ENCODE results near the gene PTPRE.

Gene PTPRE

GRCh38 chr10:127951861-127952574 is 45.1 kb downstream of the PTPRE start:
- H3K27me3 ChIP-seq (ENCODE audit: control insufficient read depth, insufficient read depth, low read length, poor library complexity, severe bottlenecking), result no peaks in the 10 kb centered on the region
- H3K4me3 ChIP-seq (ENCODE audit: insufficient read depth, low read depth, low read length), result no peak overlapping the region
- H3K36me3 ChIP-seq (ENCODE audit: control insufficient read depth, insufficient read depth, low read length), result no peaks in the 10 kb centered on the region
- H3K4me1 ChIP-seq (ENCODE audit: control insufficient read depth, insufficient read depth, low read length), result no peaks in the 10 kb centered on the region
- 84% methylated on average over 2 of the region's 2 CpGs for WGBS, 2 experiments
- H3K27ac ChIP-seq (ENCODE audit: insufficient read depth, low read depth, low read length, poor library complexity, severe bottlenecking), result no peak overlapping the region
- no peaks in the 10 kb centered on the region for H3K9me3 ChIP-seq (ENCODE audit: control insufficient read depth, low read length)

GRCh38 chr10:127952575-127952869 is 45.6 kb downstream of the PTPRE start:
- Histone ChIP-seq H3K4me1 (ENCODE audit: control insufficient read depth, insufficient read depth, low read length) (no peaks in the 10 kb centered on the region), H3K27me3 (ENCODE audit: control insufficient read depth, insufficient read depth, low read length, poor library complexity, severe bottlenecking) (no peaks in the 10 kb centered on the region)
- 56 to 71% methylated on average over 1 to 2 of the region's 2 CpGs for WGBS, 2 experiments

GRCh38 chr10:127952918-127953317 is 46.0 kb downstream of the PTPRE start:
- Histone ChIP-seq H3K9me3 (ENCODE audit: control insufficient read depth, low read length) (no peaks in the 10 kb centered on the region), H3K27me3 (ENCODE audit: control insufficient read depth, insufficient read depth, low read length, poor library complexity, severe bottlenecking) (no peaks in the 10 kb centered on the region), H3K4me1 (ENCODE audit: control insufficient read depth, insufficient read depth, low read length) (no peaks in the 10 kb centered on the region), H3K36me3 (ENCODE audit: control insufficient read depth, insufficient read depth, low read length) (no peaks in the 10 kb centered on the region), H3K4me3 (ENCODE audit: insufficient read depth, low read depth, low read length) (no peak overlapping the region), H3K27ac (ENCODE audit: insufficient read depth, low read depth, low read length, poor library complexity, severe bottlenecking) (no peak overlapping the region)
- WGBS, 2 experiments, result 94 to 98% methylated on average over 4 of the region's 4 CpGs

More at GRCh38 chr10:127952575-127952869, 45.6 kb downstream of the PTPRE start:
- H3K27ac ChIP-seq (ENCODE audit: insufficient read depth, low read depth, low read length, poor library complexity, severe bottlenecking), result no peak overlapping the region
- no peak overlapping the region for H3K4me3 ChIP-seq (ENCODE audit: insufficient read depth, low read depth, low read length)
- H3K9me3 ChIP-seq (ENCODE audit: control insufficient read depth, low read length), result no peaks in the 10 kb centered on the region
- no peaks in the 10 kb centered on the region for H3K36me3 ChIP-seq (ENCODE audit: control insufficient read depth, insufficient read depth, low read length)

- H3K27me3 ChIP-seq (ENCODE audit: control insufficient read depth, insufficient read depth, low read length, poor library complexity, severe bottlenecking), result no peaks in the 10 kb centered on the region
- no peak overlapping the region for H3K4me3 ChIP-seq (ENCODE audit: insufficient read depth, low read depth, low read length)
- no peak overlapping the region for H3K27ac ChIP-seq (ENCODE audit: insufficient read depth, low read depth, low read length, poor library complexity, severe bottlenecking)
- no peaks in the 10 kb centered on the region for H3K4me1 ChIP-seq (ENCODE audit: control insufficient read depth, insufficient read depth, low read length)
- no peaks in the 10 kb centered on the region for H3K9me3 ChIP-seq (ENCODE audit: control insufficient read depth, low read length)
- no peaks in the 10 kb centered on the region for H3K36me3 ChIP-seq (ENCODE audit: control insufficient read depth, insufficient read depth, low read length)
- 100% methylated on average over 1 of the region's 1 CpG for WGBS, 2 experiments
These were observed 47.0 kb downstream of the PTPRE start for GRCh38 chr10:127953876-127954275.

- Histone ChIP-seq H3K27me3 (ENCODE audit: control insufficient read depth, insufficient read depth, low read length, poor library complexity, severe bottlenecking) (no peaks in the 10 kb centered on the region), H3K4me3 (ENCODE audit: insufficient read depth, low read depth, low read length) (no peak overlapping the region), H3K9me3 (ENCODE audit: control insufficient read depth, low read length) (no peaks in the 10 kb centered on the region), H3K36me3 (ENCODE audit: control insufficient read depth, insufficient read depth, low read length) (no peaks in the 10 kb centered on the region), H3K4me1 (ENCODE audit: control insufficient read depth, insufficient read depth, low read length) (no peaks in the 10 kb centered on the region), H3K27ac (ENCODE audit: insufficient read depth, low read depth, low read length, poor library complexity, severe bottlenecking) (no peak overlapping the region)
- 90% methylated on average over 1 of the region's 1 CpG for WGBS, 2 experiments
These were observed 52.5 kb downstream of the PTPRE start for GRCh38 chr10:127959428-127959827.

- H3K4me1 ChIP-seq (ENCODE audit: control insufficient read depth, insufficient read depth, low read length), result no peaks in the 10 kb centered on the region
- no peaks in the 10 kb centered on the region for H3K36me3 ChIP-seq (ENCODE audit: control insufficient read depth, insufficient read depth, low read length)
- H3K4me3 ChIP-seq (ENCODE audit: insufficient read depth, low read depth, low read length), result no peak overlapping the region
- H3K9me3 ChIP-seq (ENCODE audit: control insufficient read depth, low read length), result no peaks in the 10 kb centered on the region
- 82% methylated on average over 9 of the region's 9 CpGs for WGBS, 2 experiments
- H3K27ac ChIP-seq (ENCODE audit: insufficient read depth, low read depth, low read length, poor library complexity, severe bottlenecking), result no peak overlapping the region
- no peaks in the 10 kb centered on the region for H3K27me3 ChIP-seq (ENCODE audit: control insufficient read depth, insufficient read depth, low read length, poor library complexity, severe bottlenecking)
These were observed 54.2 kb downstream of the PTPRE start for GRCh38 chr10:127961071-127961470.

- WGBS, 2 experiments, result 84 to 86% methylated on average over 13 of the region's 13 CpGs
These were observed 55.3 kb downstream of the PTPRE start for GRCh38 chr10:127962205-127962604.

GRCh38 chr10:127963136-127963535 is 56.2 kb downstream of the PTPRE start:
- Histone ChIP-seq H3K9me3 (ENCODE audit: control insufficient read depth, low read length) (no peaks in the 10 kb centered on the region), H3K27me3 (ENCODE audit: control insufficient read depth, insufficient read depth, low read length, poor library complexity, severe bottlenecking) (no peaks in the 10 kb centered on the region), H3K36me3 (ENCODE audit: control insufficient read depth, insufficient read depth, low read length) (no peaks in the 10 kb centered on the region), H3K27ac (ENCODE audit: insufficient read depth, low read depth, low read length, poor library complexity, severe bottlenecking) (no peak overlapping the region), H3K4me3 (ENCODE audit: insufficient read depth, low read depth, low read length) (no peak overlapping the region), H3K4me1 (ENCODE audit: control insufficient read depth, insufficient read depth, low read length) (peaks cover 3% of the 10 kb centered on the region)

More at GRCh38 chr10:127962205-127962604, 55.3 kb downstream of the PTPRE start:
- Histone ChIP-seq H3K36me3 (ENCODE audit: control insufficient read depth, insufficient read depth, low read length) (no peaks in the 10 kb centered on the region), H3K27ac (ENCODE audit: insufficient read depth, low read depth, low read length, poor library complexity, severe bottlenecking) (no peak overlapping the region), H3K27me3 (ENCODE audit: control insufficient read depth, insufficient read depth, low read length, poor library complexity, severe bottlenecking) (no peaks in the 10 kb centered on the region), H3K4me3 (ENCODE audit: insufficient read depth, low read depth, low read length) (no peak overlapping the region), H3K4me1 (ENCODE audit: control insufficient read depth, insufficient read depth, low read length) (no peaks in the 10 kb centered on the region), H3K9me3 (ENCODE audit: control insufficient read depth, low read length) (no peaks in the 10 kb centered on the region)

GRCh38 chr10:127964621-127965020 is 57.7 kb downstream of the PTPRE start:
- WGBS, 2 experiments, result 95% methylated on average over 12 of the region's 12 CpGs
- no peaks in the 10 kb centered on the region for H3K9me3 ChIP-seq (ENCODE audit: control insufficient read depth, low read length)
- H3K4me1 ChIP-seq (ENCODE audit: control insufficient read depth, insufficient read depth, low read length), result peaks cover 6% of the 10 kb centered on the region
- no peaks in the 10 kb centered on the region for H3K27me3 ChIP-seq (ENCODE audit: control insufficient read depth, insufficient read depth, low read length, poor library complexity, severe bottlenecking)
- no peaks in the 10 kb centered on the region for H3K36me3 ChIP-seq (ENCODE audit: control insufficient read depth, insufficient read depth, low read length)
- H3K27ac ChIP-seq (ENCODE audit: insufficient read depth, low read depth, low read length, poor library complexity, severe bottlenecking), result no peak overlapping the region
- H3K4me3 ChIP-seq (ENCODE audit: insufficient read depth, low read depth, low read length), result no peak overlapping the region

GRCh38 chr10:127966875-127967274 is 60.0 kb downstream of the PTPRE start:
- no peaks in the 10 kb centered on the region for H3K27me3 ChIP-seq (ENCODE audit: control insufficient read depth, insufficient read depth, low read length, poor library complexity, severe bottlenecking)
- no peaks in the 10 kb centered on the region for H3K9me3 ChIP-seq (ENCODE audit: control insufficient read depth, low read length)
- WGBS, 2 experiments, result 94 to 100% methylated on average over 5 of the region's 5 CpGs
- peaks cover 6% of the 10 kb centered on the region for H3K4me1 ChIP-seq (ENCODE audit: control insufficient read depth, insufficient read depth, low read length)
- H3K4me3 ChIP-seq (ENCODE audit: insufficient read depth, low read depth, low read length), result no peak overlapping the region
- no peak overlapping the region for H3K27ac ChIP-seq (ENCODE audit: insufficient read depth, low read depth, low read length, poor library complexity, severe bottlenecking)
- H3K36me3 ChIP-seq (ENCODE audit: control insufficient read depth, insufficient read depth, low read length), result no peaks in the 10 kb centered on the region

- Histone ChIP-seq H3K27me3 (ENCODE audit: control insufficient read depth, insufficient read depth, low read length, poor library complexity, severe bottlenecking) (no peaks in the 10 kb centered on the region), H3K9me3 (ENCODE audit: control insufficient read depth, low read length) (no peaks in the 10 kb centered on the region), H3K27ac (ENCODE audit: insufficient read depth, low read depth, low read length, poor library complexity, severe bottlenecking) (no peak overlapping the region), H3K4me1 (ENCODE audit: control insufficient read depth, insufficient read depth, low read length) (peaks cover 6% of the 10 kb centered on the region), H3K4me3 (ENCODE audit: insufficient read depth, low read depth, low read length) (no peak overlapping the region), H3K36me3 (ENCODE audit: control insufficient read depth, insufficient read depth, low read length) (no peaks in the 10 kb centered on the region)
- WGBS, 2 experiments, result 76 to 82% methylated on average over 3 of the region's 3 CpGs
These were observed 61.1 kb downstream of the PTPRE start for GRCh38 chr10:127968027-127968441.

Measured in ectodermal cell (in vitro differentiated cells).